HG03565 (cell line): ENCODE data around the gene AVP.
"Not testable (repeated sequence)": the region's sequence is repeated elsewhere in the genome, so short reads cannot be mapped to it uniquely, and the experiment has no call there.

Experiments
- ATAC-seq: cut with Tn5 transposase; IDR thresholded peaks from one replicate; pipeline ENCODE4 v1.9.1; 2021; ENCODE audit warnings: mild to moderate bottlenecking, moderate library complexity; ENCODE audit not compliant: unreplicated experiment

AVP gene, protein sequence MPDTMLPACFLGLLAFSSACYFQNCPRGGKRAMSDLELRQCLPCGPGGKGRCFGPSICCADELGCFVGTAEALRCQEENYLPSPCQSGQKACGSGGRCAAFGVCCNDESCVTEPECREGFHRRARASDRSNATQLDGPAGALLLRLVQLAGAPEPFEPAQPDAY

DNA sequence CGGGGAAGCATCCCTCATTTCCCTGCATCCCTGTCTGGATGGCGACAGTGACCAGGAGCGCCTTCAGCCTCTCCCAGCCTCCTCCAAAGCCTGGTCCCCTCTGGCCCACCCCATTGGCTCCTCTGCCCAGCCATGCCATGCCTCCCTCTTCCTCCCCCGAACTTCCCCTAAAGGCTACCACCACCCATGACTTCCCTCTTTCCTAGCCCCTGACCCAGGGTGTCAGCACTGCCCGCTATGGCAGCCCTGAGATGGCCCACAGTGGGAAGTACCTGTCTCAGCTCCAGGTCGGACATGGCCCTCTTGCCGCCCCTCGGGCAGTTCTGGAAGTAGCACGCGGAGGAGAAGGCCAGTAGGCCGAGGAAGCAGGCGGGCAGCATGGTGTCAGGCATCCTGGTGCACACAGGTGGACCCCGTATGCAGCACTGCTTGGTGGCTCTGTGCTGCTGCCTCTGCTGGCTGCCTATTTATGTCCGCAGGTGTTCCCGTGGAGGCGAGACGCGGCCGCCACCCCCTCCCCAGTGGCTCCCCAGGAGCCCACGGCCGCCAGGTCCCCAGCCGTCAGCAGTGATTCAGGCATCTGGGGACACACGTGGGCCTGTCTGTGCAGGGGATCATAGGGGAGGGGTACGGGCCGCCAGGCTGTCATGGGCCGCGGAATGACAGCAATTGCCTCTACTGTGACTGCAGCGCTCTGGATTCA is at the start of gene AVP:
TSS of gene AVP (minus strand) at position 442 of the 703 bp plus-strand sequence. CDS start at position 392, 50 bp downstream.
- ATAC-seq: no peak

DNA sequence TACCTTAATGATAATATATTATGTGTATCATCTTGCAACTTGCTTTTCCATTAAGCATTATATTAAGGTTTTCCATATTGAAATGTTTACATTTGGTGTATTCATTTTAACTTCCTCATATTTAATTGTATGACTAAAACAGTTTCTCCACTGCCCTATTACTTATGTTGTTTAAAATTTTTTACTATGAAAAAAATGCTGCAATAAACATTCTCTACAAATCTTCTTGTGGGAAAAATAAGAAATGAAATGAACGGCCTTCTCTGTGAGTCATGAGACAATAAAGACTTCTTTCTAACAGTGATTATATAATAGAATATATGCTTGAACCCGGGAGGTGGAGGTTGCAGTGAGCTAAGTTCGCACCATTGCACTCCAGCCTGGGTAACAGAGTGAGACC is 49.6 kb upstream of the AVP start:
- no peak for ATAC-seq

DNA sequence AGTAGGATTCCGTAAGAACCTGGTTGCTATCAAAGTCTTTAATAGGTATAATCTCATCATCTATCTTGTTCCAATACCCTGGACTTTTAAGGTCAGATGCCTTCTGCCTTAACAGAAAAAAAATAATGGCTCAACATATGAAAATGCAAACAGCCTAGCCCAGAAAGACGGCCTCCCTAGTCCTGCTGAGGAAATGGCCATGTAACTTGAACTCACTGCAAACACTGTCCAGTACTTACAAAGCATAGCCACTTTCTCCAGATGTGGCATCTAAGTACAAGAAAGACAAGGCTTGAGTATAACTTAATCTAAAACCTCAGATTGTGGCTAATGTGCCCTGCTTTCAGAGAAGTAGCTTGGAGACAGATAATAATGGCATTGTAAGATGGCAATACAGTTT is 48.6 kb upstream of the AVP start:
- ATAC-seq: no peak

DNA sequence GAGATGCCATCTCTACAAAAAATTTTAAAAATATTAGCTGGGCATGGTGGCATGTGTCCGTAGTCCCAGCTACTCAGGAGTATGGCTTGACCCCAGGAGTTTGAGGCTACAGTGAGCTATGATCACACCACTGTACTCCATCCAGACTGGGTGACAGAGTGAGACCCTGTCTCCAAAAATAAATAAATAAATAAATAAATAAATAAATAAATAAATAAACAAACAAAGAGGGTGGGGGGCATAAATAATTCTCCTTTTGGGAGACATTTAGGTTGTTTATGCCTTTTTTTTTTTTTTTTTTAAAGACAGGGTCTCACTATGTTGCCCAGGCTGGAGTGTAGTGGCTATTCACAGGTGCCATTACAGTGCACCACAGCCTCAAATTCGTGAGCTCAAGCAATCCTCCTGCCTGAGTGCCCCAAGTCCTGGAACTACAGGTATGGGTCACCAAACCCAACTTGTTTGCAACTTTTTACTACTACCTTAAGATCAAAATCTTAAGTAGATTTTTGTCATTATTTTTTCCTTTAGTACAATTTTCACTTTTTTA is 45.6 kb upstream of the AVP start:
- no peak for ATAC-seq

DNA sequence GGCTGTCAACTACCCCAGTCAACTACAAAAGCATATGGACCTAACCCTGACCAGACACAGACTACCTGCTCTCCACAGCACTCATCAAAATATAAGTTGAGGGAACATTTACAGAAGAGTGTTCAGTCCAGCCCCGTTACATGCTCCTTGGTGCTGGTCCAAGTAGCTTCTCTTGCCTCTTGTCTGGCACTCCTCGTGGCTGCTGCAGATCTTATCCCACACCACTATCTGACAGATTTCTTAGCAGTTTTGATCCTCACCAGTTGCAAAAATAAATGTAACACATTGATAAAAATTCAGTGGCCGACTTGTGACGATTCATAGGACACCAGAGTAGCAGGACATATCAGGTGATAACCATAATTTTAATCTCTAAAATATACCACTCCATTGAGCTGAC is 44.6 kb upstream of the AVP start:
- no peak for ATAC-seq

GRCh38 chr20:3128275-3128984 is 43.9 kb upstream of the AVP start:
- ATAC-seq: no peak

- no peak for ATAC-seq
Observed at GRCh38 chr20:3126527-3126859, 42.0 kb upstream of the AVP start.

GRCh38 chr20:3125776-3126526 is 41.4 kb upstream of the AVP start:
- not testable (repeated sequence) for ATAC-seq

DNA sequence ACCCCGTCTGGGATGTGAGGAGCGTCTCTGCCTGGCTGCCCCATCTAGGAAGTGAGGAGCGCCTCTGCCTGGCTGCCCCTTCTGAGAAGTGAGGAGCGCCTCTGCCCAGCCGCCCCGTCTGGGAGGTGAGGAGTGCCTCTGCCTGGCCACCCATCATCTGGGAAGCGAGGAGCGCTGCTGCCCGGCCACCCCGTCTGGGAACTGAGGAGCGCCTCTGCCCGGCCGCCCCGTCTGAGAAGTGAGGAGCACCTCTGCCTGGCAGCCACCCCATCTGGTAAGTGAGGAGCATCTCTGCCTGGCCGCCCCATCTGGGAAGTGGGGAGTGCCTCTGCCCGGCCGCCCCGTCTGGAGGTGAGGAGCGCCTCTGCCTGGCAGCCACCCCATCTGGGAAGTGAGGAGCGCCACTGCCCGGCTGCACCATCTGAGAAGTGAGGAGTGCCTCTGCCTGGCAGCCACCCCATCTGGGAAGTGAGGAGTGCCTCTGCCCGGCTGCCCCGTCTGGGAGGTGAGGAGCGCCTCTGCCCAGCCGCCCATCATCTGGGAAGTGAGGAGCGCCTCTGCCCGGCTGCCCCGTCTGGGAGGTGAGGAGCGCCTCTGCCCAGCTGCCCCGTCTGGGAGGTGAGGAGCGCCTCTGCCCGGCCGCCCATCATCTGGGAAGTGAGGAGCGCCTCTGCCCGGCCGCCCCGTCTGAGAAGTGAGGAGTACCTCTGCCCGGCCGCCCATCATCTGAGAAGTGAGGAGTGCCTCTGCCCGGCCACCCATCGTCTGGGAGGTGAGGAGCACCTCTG is 40.4 kb upstream of the AVP start:
- ATAC-seq: not testable (repeated sequence)

DNA sequence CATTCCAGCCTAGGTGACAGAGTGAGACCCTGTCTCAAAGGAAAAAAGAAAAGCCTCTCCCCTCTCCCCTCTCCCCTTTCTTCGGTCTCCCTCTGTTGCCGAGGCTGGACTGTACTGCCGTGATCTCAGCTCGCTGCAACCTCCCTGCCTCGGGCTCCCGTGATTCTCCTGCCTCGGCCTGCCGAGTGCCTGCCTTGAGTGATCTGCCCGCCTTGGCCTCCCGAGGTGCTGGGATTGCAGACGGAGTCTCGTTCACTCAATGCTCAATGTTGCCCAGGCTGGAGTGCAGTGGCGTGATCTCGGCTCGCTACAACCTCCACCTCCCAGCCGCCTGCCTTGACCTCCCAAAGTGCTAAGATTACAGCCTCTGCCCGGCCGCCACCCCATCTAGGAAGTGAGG is 39.6 kb upstream of the AVP start:
- not testable (repeated sequence) for ATAC-seq

DNA sequence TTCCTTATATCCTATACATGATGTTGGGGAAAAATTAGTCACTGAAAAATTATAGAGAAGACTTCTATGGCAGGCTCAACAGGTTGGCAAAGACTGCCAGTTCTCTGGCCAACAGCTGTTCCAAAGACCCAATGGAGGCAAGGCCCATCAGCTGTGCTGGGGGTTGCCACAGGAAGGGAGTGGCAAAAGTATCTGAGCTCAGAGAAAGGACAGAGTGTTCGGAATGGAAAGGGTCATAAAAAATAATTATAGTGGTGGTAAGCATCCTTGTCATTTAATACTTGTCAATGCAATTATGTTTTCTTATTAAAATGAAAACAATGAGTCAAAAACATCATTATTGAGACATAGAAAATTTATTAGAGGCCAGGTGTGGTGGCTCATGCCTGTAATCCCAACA is 39.0 kb upstream of the AVP start:
- no peak for ATAC-seq

- no peak for ATAC-seq
Observed at GRCh38 chr20:3121955-3122610, 37.6 kb upstream of the AVP start.

DNA sequence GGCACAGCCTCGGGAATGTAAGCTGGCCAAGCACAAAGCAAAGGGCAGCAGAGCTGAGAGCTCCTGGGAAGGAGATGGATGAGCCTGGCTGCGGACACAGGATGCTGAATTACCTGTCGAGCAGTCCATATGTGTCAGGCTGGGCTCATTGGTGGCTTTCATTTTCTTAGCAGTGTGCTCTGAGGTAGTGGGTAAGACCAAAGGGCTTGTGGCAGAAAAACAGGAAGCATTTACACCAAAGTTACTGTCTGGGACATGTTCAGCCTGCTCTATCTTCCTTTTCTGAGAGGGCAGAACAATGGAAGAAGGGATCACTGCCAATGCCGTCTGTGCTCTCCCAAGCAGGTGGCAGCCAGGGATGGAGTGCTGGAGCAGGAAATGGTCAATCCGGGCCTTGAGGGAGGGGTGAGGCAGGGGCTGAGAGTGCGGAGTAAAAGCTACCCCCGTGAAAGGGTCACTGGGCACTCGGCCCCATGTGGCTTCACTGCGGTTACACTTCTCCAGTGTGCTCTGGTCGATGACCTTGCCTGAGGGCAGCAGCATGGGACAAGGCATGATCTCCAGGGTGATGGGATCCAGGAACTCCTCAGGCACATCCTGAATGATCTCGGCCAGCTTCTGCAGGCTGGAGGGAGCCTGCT is 36.9 kb upstream of the AVP start:
- ATAC-seq: no peak

DNA sequence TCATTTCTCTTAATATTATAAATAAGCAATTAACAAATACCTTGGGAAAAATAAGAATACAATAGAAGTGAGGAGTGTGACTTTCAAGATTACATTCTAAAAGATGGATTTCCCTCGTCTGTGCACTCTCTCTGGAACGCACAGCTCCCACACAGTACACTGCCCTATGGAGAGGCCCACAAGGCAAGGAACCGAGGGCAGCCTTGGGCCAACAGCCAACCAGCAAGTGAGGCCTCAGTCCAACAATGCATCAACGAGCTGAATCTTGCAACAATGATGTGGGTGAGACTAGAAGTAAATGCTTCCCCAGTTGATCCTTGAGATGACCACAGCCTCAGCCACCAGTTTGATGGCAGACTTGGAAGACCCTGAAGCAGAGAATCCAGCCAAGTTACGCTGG is 34.5 kb upstream of the AVP start:
- ATAC-seq: no peak

- not testable (repeated sequence) for ATAC-seq
Observed at GRCh38 chr20:3117839-3118379, 33.4 kb upstream of the AVP start.

DNA sequence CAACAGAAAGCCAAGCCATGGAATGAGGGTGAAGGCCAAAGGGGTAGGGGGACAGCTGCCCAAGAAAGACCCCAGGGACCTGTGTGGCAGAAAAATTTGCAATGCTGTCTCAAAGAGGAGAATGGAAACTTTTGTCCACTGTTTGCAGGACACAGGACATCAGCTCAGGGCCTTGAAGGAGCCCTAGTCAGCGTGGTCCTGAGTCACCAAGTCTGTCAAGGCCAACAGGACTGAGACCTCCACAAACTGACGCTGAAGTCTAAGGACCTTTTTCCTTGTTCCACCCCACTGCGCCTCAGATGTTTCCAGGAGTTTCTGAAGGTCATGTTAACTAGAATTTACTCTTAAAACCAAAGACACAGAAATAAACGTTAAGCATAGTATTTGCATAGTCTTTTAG is 31.8 kb upstream of the AVP start:
- ATAC-seq: no peak

GRCh38 chr20:3115190-3116107 is 30.9 kb upstream of the AVP start:
- no peak for ATAC-seq

DNA sequence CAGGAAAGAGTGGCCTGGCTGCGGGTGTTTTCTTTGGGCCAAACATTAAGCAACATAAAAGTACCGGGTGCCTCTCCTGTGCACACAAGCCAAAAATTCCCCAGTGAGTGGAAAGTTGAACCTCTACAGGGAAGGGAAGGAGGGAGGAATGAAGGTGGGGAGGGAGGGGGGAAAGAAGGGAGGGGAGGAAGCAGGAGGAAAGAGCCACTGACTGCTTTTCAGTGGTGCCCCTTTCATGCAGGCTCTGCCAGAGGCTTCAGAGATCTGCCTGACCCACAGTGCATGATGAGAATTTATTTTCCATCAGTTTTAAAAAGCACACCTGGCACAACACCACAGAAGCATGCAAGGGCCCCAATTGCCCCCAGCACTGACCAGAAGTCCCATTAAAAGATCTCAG is 27.5 kb upstream of the AVP start:
- ATAC-seq: no peak
